ENCODE data around the gene DOC2B.

DNA sequence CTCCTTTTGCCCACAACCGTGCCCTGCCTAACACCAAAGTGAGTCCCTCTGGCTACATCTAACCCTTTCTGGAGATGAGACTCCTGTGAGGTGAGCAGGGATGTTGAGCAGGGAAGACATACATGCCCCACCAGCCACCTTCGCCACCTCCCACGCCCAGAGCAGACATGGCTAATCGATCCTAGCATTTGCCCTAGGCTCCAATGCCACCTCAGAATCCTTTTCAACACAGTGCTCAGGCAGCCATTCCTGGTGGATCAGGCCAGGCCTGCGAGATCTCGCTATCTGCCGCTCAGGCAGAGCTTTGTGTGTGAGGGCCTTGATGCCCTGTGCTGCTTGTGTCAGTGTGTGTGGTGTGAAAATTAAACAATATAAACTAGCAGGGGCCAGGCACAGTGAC, 23.1 kb downstream of the DOC2B start:
- TF ChIP-seq POLR2A (IDR thresholded peaks at IDR 0.05; ENCODE audit: low read depth, low read length) (no peak), POLR2AphosphoS5 (IDR thresholded peaks at IDR 0.05; ENCODE audit: low read depth, low read length) (no peak), TAF1 (IDR thresholded peaks at IDR 0.05; ENCODE audit: borderline replicate concordance, low read depth, low read length) (no peak)
